DOHH2 (cell line): ENCODE data around the gene CDH4.

Experiments used
- H3F3A ChIP-seq: fragments of 200-600 bp; sonication (generic), shearing (Covaris generic); 2 replicates; pipeline ENCODE4 v1.6.0; 2016; ENCODE audit warnings: antibody characterized with exemption, mild to moderate bottlenecking; ENCODE audit not compliant: control insufficient read depth, insufficient read depth
- H3K27ac ChIP-seq: fragments of 200-600 bp; sonication (generic); 2 replicates; pipeline ENCODE4 v1.5.1; 2014; ENCODE audit warnings: low read depth, mild to moderate bottlenecking, low read length, moderate library complexity
- H3K27me3 ChIP-seq: fragments of 200-600 bp; sonication (generic); 2 replicates; pipeline ENCODE4 v1.6.1; 2014; ENCODE audit warnings: mild to moderate bottlenecking, low read length, mixed read lengths; ENCODE audit not compliant: control insufficient read depth
- H3K36me3 ChIP-seq: fragments of 200-600 bp; sonication (generic); 2 replicates; pipeline ENCODE4 v1.6.1; 2014; ENCODE audit warnings: mild to moderate bottlenecking, low read length, moderate library complexity, mixed read lengths; ENCODE audit not compliant: control insufficient read depth
- H3K4me1 ChIP-seq: fragments of 200-600 bp; sonication (generic); 2 replicates; pipeline ENCODE4 v1.6.1; 2014; ENCODE audit warnings: mild to moderate bottlenecking, low read length, mixed read lengths; ENCODE audit not compliant: control insufficient read depth
- H3K4me2 ChIP-seq: fragments of 200-600 bp; sonication (generic); 2 replicates; pipeline ENCODE4 v1.6.0; 2014; ENCODE audit warnings: mild to moderate bottlenecking, low read length, moderate library complexity
- H3K4me3 ChIP-seq: fragments of 200-600 bp; sonication (generic); 2 replicates; pipeline ENCODE4 v1.5.1; 2014; ENCODE audit warnings: mild to moderate bottlenecking, low read length, mixed read lengths
- H3K79me2 ChIP-seq: fragments of 200-600 bp; sonication (generic); 2 replicates; pipeline ENCODE4 v1.6.1; 2014; ENCODE audit warnings: mild to moderate bottlenecking, low read length, mixed read lengths; ENCODE audit not compliant: control insufficient read depth
- H3K9me2 ChIP-seq: fragments of 200-600 bp; sonication (generic); replicated peaks from 2 replicates; pipeline ENCODE4 v1.6.1; 2014; ENCODE audit warnings: mild to moderate bottlenecking, low read length, mixed read lengths; ENCODE audit not compliant: control insufficient read depth
- H3K9me3 ChIP-seq: fragments of 200-600 bp; sonication (generic); 2 replicates; pipeline ENCODE4 v1.6.1; 2014; ENCODE audit warnings: antibody characterized with exemption, low read length, mixed read lengths; ENCODE audit not compliant: control insufficient read depth, insufficient read depth
- H4K20me1 ChIP-seq: fragments of 200-600 bp; sonication (generic); 2 replicates; pipeline ENCODE4 v1.6.0; 2014; ENCODE audit warnings: low read depth, mild to moderate bottlenecking, antibody characterized with exemption, low read length, moderate library complexity; ENCODE audit not compliant: control insufficient read depth, insufficient read depth
- EZH2phosphoT487 ChIP-seq: fragments of 200-600 bp; sonication (generic); IDR thresholded peaks from 2 replicates; pipeline ENCODE4 v1.6.1; 2017; ENCODE audit warnings: borderline replicate concordance, mild to moderate bottlenecking, antibody characterized with exemption, low read length, moderate library complexity, mixed read lengths
- TF ChIP-seq, protein P1 (sequence below): fragments of 200-600 bp; sonication (generic); IDR thresholded peaks from one replicate; pipeline ENCODE4 v1.5.1; 2014; ENCODE audit warnings: antibody characterized with exemption, mild to moderate bottlenecking, low read depth, low read length; ENCODE audit not compliant: poor library complexity, severe bottlenecking

CDH4 gene

DNA sequence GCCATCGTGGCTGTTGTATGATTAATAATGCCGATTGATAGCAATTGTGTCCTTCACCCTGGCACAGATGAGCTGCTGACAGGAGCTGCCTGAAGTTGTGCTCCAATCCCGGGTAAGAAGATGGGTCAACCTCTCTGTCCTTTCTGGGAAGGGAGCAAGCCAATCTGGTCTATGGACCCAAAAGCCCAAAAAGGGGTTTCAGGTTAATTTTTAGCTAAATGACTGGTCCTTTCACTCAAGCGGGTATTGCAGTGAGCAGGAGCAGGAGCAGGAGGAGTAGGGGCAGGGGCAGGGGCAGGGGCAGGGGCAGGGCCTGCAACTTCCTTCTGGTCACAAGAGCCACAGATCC, 648.9 kb downstream of the CDH4 start:
- no peaks in the 10 kb centered on the region for H3K4me1 ChIP-seq
- no peaks in the 10 kb centered on the region for H3F3A ChIP-seq
- no peak overlapping the region for H3K4me2 ChIP-seq
- H3K79me2 ChIP-seq = no peaks in the 10 kb centered on the region
- no peak overlapping the region for H3K4me3 ChIP-seq
- no peaks in the 10 kb centered on the region for H3K9me2 ChIP-seq
- H3K9me3 ChIP-seq = no peaks in the 10 kb centered on the region
- no peaks in the 10 kb centered on the region for H3K36me3 ChIP-seq
- no peaks in the 10 kb centered on the region for H3K27me3 ChIP-seq
- TF ChIP-seq, protein P1, sequence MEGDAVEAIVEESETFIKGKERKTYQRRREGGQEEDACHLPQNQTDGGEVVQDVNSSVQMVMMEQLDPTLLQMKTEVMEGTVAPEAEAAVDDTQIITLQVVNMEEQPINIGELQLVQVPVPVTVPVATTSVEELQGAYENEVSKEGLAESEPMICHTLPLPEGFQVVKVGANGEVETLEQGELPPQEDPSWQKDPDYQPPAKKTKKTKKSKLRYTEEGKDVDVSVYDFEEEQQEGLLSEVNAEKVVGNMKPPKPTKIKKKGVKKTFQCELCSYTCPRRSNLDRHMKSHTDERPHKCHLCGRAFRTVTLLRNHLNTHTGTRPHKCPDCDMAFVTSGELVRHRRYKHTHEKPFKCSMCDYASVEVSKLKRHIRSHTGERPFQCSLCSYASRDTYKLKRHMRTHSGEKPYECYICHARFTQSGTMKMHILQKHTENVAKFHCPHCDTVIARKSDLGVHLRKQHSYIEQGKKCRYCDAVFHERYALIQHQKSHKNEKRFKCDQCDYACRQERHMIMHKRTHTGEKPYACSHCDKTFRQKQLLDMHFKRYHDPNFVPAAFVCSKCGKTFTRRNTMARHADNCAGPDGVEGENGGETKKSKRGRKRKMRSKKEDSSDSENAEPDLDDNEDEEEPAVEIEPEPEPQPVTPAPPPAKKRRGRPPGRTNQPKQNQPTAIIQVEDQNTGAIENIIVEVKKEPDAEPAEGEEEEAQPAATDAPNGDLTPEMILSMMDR = no peak
- TF ChIP-seq EZH2phosphoT487 = no peak
- H3K27ac ChIP-seq = no peak overlapping the region
- H4K20me1 ChIP-seq = no peaks in the 10 kb centered on the region

DNA sequence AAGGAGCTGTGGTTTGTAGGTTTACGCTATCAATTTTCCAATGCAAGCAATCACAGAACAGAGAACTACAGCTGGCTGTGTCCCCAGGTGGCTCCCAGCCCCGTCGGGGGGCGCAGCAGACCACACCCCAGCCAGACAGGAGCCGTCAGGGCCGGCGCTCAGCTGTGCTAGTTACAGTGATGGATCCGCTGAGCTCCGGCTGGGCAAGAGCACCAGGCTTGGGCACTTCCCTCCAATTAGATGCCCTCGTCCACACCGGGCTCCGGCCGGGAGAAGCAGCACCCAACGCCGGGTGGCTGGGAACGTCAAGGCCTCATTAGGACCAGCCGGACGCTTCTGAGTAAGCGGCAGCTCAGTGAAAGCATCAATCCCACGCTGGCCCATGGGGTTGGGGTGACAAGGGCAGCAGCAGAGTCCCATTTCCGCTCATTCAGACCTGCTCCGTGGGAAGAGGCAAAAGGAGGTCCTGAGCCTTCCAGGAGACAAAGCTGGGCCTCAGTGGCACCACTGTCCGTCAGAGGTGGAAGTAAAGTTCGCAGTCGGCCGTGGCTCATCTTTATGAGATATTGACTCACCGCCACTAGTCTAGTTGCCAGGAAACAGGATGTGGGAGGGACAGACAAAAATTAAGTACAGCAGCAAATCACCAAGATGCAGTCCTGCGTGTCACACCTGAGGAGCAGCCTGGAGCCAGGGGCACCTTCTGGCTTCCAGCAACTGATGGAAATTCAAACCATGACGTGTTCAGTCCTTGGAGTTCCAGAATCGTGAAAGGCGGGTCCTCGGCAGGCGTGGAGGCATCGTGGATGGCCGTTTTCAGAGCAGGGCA, 649.5 kb downstream of the CDH4 start:
- no peaks in the 10 kb centered on the region for H3K9me3 ChIP-seq
- H3K79me2 ChIP-seq = no peaks in the 10 kb centered on the region
- no peak overlapping the region for H3K4me3 ChIP-seq
- no peaks in the 10 kb centered on the region for H3K9me2 ChIP-seq
- no peaks in the 10 kb centered on the region for H3K4me1 ChIP-seq
- TF ChIP-seq EZH2phosphoT487 = no peak
- TF ChIP-seq, protein P1 = no peak
- H3K4me2 ChIP-seq = no peak overlapping the region
- H3K36me3 ChIP-seq = no peaks in the 10 kb centered on the region
- H4K20me1 ChIP-seq = no peaks in the 10 kb centered on the region
- H3K27me3 ChIP-seq = no peaks in the 10 kb centered on the region
- H3F3A ChIP-seq = no peaks in the 10 kb centered on the region
- no peak overlapping the region for H3K27ac ChIP-seq

DNA sequence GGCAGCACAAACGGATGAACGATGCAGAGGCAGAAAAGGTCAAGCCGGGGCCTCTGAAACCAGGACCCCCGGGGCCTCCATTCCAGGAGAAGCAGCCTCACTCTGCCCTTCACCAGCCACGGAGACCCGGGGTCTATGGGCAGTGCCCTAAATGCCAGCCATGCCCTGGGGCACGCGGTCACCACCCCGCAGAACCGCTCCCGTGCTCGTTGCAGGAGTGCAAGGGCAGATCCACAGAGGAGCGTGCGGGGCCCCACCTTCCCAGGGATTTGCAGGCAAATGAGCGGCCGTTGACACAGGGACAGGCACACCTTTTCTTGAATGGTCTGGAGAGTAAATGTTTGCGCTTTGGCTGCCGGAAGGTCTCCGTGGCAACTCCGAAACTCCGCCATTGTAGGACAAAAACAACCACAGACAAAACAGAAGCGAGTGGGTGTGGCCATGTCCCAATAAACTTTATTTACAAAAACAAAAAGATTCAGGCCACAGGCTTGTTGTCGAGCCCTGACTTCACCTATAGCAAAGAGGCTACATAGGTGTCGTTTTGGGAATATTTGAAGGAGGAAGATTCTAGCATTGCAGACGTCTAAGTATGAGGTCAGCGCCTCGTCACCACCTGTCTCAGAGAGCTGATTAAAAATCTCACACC, 650.3 kb downstream of the CDH4 start:
- Histone ChIP-seq H3K79me2 (no peaks in the 10 kb centered on the region), H3K36me3 (no peaks in the 10 kb centered on the region), H3K4me3 (no peak overlapping the region), H4K20me1 (no peaks in the 10 kb centered on the region), H3K4me1 (no peaks in the 10 kb centered on the region), H3K9me3 (no peaks in the 10 kb centered on the region), H3K9me2 (no peaks in the 10 kb centered on the region), H3K4me2 (no peak overlapping the region), H3F3A (no peaks in the 10 kb centered on the region), H3K27me3 (no peaks in the 10 kb centered on the region), H3K27ac (no peak overlapping the region)
- no peak for TF ChIP-seq EZH2phosphoT487
- TF ChIP-seq, protein P1 = no peak
